Astrocyte (in vitro differentiated cells and primary cell): ENCODE measurements around the gene NCKAP5L.

Experiments used
- CTCF ChIP-seq: IDR thresholded peaks from 2 replicates; pipeline ENCODE4 v1.5.1; 2011; ENCODE audit warnings: low read depth, mild to moderate bottlenecking, inconsistent platforms, low read length, moderate library complexity; ENCODE audit not compliant: insufficient read depth
- EZH2 ChIP-seq: IDR thresholded peaks from 2 replicates; pipeline ENCODE4 v1.6.1; 2012; ENCODE audit warnings: mild to moderate bottlenecking, low read length, inconsistent platforms; ENCODE audit not compliant: insufficient read depth

GRCh38 chr12:49825360-49825970 is 2.7 kb downstream of the NCKAP5L start:
- TF ChIP-seq CTCF (no peak), EZH2 (no peak)
